GM19397 (cell line): Measurements from ENCODE around the gene BFSP1.

ENCODE experiments used
- ATAC-seq: cut with Tn5 transposase; IDR thresholded peaks from one replicate; pipeline ENCODE4 v1.9.1; 2021; ENCODE audit warnings: mild to moderate bottlenecking, moderate library complexity; ENCODE audit not compliant: unreplicated experiment

Gene BFSP1

DNA sequence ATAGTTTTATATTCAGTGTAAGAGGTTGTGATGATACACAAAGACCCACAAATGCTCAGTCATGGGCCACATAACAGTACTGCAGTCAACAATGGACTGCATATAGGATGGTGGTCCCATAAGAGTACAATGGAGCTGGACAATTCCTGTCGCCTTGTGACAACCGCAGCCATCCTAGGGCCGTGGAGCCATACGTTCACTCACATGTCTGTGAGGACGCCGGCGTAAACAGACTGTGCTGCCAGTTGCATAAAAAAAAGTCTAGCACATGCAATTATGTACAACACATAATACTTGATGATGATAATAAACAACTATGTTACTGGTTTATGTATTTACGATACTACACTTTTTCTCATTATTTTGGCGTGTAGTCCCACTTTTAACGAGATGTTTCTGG lies 30.9 kb downstream of the BFSP1 start:
- no peak for ATAC-seq

DNA sequence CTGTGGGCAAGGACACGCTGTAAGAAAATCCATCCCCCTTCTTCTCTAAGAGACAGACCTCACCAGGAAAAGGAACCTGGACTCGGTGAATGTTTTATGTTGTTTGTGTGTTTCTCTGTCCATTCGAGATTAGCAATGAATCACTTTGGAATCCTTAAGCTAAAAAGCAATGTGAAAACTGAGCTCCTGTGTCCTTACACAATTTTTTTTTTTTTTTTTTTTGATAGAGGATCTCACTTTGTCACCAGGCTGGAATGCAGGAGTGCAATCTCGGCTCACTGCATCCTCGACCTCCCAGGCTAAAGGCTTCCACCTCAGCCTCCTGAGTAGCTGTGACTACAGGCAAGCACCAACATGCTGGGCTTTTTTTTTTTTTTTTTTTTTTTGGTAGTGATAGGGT lies 32.1 kb downstream of the BFSP1 start:
- ATAC-seq: no peak

DNA sequence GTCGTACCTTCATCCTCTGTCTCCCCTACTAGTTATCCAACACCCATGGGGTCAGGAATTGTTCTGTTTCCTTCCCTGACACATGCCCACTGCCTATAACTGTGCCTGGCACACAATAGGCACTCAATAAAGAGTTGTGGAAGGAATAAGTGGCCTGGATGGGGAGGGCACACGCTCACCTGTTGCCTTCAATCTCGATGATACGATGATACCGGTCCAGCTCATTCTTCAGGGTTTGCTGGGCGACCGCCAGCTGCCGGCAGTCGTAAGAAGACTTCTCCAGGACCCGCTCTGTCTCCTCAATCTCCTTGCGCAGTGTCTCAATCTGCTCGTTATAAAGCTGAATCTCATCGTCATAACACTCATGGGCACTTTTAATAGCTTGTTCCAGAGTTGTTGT lies 32.5 kb downstream of the BFSP1 start:
- ATAC-seq: no peak

DNA sequence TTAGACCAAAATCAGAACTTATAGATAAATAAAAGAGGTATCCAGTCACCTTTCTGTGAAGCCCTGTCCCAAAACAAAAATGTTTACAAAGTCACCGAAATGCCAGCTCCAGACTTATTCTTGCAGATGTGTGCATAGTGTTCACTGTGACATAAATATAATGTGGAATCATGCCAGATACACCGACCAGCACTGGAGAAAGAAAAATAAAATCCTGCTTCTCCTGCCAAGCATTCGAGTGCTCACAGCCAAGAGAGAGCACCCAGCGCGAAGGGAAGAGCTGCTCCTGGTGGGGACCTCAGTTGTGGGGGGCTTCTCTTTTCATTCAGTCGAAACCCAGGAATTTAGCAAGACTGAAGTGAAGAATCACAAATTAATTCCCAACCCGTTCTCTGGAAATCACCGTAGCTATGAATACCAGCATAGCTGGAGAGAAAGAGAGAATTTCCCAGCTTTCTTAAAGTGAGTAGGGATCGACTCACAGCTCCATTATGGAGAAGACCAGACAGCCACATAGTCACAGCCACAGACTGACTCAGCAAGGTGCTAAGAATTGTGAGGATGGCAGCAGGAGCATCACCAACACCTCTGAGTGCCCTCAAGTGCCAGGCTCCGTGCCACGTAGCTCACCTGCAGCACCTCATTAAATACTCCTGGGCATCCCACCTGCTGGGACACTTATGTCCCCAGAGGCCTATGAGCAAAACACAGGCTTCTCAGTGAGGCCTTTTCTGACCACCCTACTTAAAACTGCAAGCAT lies 33.2 kb downstream of the BFSP1 start:
- no peak for ATAC-seq

DNA sequence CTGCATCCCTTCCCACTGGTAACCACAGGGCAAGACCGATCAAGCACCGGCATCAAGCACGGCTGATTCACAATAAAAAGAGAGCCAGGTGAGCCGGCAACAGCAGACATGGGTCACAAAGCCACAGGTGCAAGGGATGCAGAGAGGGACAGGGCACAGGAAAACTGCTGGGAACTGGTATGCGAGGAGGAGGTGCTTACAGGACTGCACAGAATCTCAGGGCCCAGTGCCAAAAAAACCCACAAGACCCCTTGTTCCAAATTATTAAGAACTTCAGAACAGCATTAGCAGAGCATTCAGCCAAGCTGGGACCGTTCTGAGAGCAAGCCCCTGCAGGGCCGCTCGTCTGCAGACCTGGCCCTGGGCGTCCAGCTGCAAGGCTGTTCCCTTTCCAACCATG lies 35.4 kb downstream of the BFSP1 start:
- ATAC-seq: no peak

DNA sequence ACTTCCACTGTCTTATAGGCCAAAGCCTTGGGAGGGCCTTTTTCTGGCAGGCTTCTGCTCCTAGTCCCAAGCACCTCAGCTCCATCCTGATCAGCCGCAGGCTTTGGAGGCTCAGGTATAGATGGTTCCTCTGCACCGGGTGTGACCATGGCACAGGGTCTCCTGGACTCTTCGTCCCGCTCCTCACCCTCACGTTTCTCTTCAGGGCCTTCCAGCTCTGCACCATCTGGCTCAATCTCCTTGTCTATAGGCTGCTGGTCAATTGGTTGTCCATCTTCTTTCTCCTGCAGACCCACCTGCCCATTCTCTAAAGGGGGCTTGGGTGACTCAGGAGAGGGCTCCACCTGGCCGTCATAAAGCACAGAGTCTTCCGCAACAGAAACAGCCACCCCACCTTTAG lies 37.0 kb downstream of the BFSP1 start:
- ATAC-seq: no peak

DNA sequence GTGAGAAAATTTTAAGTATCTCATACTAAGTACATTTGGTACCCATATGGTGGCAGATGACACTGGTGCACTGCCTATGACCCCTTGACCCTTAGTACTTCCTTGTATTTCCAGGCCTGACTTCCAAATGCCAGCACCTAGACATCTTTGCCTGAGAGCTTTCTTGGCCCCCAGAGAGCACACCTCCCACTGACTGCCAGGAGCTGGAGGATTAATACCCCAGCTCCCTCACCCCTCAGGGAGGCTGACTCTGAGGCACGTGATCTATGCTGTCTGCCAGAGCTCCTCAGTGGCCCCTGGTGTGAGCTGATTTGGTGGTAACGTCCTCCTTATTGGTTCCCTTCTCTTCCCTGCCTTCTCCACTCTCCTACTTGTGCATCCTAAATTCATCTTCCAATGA lies 38.0 kb downstream of the BFSP1 start:
- ATAC-seq: no peak

DNA sequence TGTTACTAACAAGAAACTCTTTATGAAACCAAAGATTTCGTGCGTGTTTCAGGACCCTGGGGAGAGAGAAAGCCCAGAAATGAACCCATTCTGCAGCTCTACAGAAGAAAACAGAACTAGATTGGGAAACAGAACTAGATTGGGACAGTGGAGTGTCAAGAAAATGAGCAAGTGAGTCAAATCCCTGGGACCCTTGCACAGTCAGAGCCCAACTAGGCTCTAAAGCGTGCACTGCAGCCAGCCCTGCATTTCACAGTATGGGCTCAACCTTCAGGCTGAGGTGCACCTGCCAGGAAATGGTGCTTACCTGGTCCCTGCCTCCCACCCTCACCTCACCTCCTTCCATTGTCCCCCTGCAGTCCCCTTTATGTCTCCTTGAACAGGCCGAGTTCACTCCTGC lies 39.7 kb downstream of the BFSP1 start:
- ATAC-seq: no peak

DNA sequence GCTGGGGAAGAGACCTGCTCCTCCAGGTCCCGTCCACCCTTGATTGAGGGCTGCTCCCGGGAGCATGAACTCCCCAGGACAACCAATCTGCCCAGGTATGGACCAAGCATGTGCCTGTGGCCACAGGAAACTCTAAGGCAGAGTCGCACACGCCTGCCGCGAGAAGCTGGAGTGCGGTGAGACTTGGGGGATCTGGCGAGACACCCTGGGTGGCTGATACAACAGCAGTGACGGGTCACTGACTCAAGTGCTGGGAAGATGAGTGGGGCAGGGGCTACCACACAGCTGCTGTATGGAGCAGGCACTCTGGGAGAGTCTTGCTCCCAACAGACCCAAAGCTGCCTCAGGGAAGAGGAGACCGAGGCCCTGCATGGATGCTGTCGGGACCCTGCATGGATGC lies 40.1 kb downstream of the BFSP1 start:
- ATAC-seq: no peak

DNA sequence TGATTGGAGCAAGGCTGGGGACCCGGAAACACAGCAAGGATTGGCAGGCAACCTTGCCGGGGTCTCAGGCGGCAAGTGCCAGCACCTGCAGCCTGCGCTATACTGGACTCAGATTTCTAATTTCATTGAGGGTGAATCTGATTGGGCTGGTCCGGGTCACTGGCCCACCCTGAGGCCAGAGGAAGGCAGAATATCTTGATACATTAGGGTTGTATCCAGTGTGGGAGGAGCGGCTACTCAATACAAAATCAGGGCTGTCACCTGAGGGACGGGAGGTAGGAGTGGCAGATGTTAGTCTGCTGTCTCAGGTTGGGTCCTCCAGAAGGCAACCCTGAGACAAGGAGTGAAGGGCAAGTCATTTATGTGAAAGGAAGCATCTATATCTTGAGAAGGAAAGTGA lies 40.7 kb downstream of the BFSP1 start:
- no peak for ATAC-seq

DNA sequence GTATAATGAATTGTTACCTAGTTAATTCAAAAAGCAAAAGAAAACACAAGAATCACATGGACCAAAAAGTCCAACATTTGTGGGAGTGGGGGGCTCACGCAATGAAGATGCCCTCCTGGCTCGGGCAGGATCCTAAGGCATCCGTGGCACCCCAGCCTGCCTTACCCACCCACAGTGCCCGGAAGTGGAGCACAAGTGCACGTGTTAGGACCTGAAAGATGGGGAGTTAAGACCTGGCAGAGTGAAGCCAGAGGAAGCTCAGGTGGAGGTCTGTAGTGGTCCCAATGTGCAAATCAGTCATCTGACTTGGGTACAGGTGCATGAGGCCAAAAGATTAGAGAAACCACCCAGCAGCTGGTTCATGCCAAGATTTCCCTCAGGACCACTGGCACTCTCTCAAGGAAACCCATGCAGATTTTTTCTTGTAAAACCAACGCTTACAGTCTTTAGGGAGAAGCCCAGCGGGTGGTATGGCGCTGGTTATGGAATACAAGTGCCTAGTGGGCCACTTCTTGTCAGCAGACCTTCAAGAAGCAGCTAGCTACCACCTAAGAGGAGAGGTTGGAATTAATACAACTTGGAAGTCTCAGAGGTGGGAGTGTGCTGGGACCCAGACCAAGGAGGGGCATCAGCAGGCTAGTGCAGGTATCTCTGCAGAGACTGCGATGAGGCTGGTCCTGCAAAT lies 42.1 kb downstream of the BFSP1 start:
- ATAC-seq: no peak

DNA sequence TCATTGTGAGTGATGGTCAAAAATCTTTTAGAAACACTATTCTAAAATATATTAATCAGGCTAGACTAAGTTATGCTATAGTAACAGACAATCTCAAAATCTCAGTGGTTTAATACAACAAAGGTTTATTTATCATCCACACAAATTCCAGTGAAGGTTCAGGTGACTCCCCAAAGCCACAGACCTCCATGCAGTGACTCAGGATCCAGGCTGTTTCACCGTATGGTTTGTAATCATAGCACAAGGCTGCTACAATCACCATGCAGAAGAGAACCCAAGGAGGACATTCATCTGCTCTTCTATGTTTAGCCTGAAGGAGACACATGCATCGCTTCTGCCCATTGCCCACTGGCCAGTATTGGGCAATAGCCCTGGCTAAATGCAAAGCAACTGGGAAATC lies 46.2 kb downstream of the BFSP1 start:
- no peak for ATAC-seq

DNA sequence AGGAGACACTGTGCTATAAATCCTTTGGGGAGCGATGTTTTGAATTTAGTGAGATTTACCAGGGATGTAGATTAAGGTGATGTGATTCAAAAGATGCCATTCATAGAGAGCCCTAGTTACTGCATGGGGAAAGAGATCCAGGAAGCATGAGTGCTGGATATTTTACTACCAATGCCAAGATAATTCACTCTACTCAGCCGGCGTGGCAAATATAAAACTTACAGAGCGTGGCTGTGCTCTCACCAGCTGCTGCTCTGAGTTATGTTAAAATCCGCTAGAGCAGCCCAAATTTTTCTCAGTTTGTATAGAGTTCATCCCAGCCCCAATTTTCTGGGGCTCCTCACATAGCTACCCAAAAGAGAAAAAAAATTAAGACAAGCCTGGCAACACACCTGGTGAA lies 48.6 kb downstream of the BFSP1 start:
- ATAC-seq: no peak

DNA sequence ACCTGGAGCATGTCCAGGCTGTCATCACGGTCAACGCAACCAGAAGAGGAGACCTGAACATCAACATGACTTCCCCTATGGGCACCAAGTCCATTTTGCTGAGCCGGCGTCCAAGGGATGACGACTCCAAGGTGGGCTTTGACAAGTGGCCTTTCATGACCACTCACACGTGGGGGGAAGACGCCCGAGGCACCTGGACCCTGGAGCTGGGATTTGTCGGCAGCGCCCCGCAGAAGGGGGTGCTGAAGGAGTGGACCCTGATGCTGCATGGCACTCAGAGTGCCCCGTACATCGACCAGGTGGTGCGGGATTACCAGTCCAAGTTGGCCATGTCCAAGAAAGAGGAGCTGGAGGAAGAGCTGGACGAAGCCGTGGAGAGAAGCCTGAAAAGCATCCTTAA lies 49.5 kb downstream of the BFSP1 start:
- no peak for ATAC-seq

DNA sequence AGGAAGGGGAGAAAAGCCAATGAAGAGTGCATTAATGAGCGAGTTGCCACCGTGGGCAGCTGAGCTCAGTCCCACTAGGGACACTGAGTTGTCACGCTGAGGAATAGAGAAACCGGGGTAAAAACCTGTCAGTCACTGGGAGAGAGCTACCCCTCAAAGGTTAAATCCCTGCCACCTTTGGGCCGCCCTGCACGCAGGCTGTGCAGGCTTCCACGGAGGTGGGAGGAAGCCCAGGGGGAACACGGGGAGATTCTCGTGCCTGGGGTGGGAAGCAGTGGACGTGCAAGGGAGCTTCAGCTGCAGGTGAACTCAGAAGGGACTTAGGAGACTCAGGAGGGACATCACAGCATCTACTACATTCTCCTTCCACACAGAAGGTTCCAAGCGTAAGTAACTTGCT lies 50.5 kb downstream of the BFSP1 start:
- no peak for ATAC-seq

DNA sequence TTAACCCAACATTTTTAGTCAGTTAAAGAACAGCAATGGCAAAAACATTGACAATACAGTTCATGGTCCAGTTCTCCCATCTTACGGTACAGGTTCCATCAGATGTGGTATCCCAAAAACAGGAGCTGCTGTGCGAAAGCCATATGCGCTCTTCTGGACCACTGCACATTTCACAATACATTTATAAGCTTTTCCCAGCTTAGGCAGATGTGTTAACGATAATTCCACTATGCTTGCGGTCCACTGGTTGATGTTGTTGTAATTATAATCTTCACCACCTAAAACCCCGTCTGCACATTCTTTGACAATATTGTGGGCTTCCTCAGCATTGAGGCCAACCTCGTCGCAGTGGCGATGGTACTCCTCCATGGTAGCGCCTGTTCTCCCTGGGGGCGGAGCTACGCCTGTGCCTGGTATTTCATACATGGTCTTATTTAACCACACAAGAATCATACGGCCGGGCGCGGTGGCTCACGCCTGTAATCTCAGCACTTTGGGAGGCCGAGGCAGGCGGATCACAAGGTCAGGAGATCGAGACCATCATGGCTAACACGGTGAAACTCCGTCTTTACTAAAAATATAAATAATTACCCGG lies 52.0 kb downstream of the BFSP1 start:
- ATAC-seq: no peak

DNA sequence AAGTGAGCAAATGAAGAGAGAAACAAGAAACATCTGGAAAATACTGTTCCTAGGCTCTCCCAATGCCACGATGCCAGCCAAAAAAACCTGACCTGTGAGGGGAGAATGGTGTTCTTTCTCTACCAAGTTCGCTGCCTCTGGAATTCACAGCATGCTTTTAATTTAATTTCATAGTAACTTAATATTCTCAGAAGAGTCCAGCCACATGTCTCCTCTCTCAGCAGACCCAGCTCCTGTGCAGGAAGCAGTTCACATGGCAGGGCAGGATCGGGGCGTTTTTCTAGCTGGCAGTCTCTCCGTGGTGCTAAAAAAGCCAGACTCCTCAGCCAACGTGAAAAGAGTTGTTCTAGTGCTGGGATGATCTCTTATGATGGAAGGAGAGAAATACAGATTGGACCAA lies 57.5 kb downstream of the BFSP1 start:
- ATAC-seq: no peak

DNA sequence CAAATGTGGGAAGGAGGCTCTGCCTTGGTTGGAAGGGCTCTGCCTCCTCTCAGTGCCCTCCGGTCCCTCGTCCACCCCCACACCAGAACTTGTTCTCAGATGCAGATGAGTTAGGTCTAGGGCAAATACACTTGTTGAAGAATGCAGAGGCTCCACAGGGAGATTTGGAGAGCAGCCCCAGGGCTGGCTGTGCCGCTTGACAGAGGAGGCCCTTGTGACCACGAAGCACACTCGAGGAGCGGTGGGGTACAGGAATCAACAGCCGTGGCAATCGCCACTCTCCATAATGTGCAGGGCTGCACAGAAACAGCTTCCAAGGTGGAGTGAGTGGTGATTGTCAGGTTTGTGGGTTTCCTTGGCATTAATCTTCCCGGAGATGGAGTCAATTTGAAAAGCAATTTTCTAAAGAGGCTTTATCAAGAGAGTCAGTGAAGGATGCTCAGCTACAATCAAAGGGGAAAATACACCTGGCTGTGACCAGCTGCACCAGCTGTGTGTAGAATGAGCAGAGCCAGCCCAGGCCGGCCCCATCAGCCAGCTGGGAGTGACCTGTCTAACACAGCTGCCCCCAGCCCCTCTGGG lies 59.5 kb downstream of the BFSP1 start:
- ATAC-seq: no peak

DNA sequence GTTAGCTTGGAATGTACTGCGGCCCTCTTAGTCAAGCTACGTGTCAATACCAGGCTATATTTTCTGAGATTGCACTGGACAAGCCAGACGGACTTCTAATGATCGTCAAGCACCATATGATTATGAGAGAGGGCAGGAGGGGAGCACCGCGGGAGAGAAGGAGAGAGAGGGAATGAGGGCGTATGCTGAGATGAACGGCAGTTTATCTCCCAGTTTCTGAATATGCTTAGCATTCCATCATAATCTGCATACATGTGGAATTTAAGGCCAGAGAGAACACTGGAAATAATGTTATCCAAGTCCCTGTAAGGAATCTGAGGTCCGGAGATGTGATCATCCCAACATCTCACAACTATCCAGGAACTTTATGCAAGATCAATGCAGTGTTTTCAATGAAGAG lies 60.2 kb downstream of the BFSP1 start:
- no peak for ATAC-seq

DNA sequence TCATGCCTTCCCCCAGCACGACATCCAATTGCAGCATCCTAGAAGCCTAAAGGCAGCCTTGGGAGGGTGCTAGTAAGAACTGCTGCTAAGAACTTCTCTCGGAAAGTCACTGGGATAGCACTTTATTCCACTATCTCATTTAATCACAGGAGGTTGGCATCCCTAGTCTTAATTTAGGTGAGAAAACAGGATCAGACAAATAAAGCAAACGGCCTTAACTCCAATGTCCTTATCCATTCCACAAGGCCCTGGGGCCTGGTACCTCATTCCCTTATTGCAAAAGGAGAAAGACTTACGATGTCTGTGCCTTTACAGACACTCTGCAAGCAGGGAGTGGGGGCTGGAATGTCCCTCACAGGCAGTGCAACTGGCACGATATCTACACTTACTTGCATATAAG lies 60.7 kb downstream of the BFSP1 start:
- ATAC-seq: no peak

DNA sequence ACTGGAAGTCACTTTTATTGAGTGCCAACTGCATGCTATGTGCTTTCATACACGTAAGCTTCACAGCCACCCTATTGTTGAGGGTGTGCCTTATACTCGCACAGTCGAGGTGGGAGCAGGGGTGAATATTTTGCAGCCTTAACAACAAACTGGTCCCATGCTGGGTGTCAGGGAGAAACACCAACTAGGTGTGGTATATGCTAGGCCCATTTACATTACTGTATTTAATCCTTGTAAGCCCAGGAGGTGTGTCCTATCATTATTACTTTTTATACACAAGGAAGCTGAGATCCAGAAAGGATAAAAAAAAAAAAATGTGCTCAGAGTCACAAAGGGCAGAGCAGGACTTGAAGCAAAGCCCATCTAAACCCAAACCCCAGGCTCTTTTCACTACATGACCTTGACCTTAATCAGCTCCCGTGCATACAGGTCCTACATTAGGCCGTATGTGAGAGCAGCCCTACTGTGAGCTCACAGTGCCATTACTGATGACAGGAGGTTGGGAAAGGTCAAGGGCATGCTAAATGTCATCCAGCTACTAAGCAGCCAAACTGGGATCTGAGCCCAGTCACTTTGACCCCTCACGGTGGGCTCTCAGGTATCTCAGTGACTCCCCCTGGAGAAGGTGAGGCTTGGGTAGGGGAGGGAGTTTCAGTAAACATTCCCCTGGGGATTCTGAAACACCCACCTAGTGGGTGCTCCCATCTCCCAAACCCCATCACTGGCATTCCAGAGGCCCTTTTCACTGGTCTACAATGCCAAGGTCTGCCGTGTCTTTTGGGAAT lies 61.7 kb downstream of the BFSP1 start:
- ATAC-seq: no peak
